Measurements from ENCODE around the gene TCEA2. TPM values are rescaled to one million over a fixed set of nuclear protein-coding genes. Genes with fewer than 3 reads are reported as not detected.

TCEA2 gene
- total RNA-seq, 1 donor from 2014 or later: 73.1 TPM

DNA sequence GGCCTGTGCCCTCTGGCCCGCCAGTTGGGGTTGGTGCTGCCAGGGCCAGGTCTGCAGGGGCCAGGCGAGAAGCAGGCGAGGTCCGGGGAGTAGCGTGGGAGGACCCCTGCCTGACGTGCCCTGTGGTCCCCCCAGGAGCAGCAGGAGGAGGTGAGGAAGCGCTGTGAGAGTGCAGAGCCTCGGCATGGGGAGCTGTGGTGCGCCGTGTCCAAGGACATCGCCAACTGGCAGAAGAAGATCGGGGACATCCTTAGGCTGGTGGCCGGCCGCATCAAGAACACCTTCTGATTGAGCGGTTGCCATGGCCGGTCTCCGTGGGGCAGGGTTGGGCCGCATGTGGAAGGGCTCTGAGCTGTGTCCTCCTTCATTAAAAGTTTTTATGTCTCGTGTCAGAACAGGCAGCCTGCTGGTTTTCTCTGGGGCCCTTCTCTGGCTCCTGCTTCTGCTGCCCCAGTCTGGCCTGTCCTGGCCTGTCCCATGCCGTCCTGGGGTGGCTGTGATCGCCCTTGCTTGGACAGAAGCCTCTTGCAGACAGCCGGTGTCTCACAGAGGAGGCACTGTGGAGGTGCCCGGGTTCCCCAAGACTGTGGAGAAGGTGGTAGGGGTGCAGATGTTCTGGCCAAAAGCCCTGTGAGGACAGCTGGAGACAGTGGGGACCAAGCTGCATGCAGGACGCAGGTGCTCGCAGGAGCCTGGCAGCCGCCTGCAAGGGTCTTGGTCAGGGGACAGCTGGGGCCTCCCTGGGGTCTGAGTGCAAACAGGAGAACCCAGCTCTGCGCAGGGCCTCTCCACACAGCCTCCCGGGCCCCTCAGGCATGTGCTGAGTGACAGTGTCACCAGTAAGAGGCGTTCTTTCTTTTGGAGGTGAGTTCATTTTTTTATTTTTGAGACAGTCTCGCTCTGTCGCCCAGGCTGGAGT is 30.0 kb upstream of the TCEA2 start:
- peaks cover 3% of the 10 kb centered on the region for H3K27me3 Mint-ChIP-seq (ENCODE audit: unreplicated experiment)
- no peak overlapping the region for H3K27ac Mint-ChIP-seq (ENCODE audit: unreplicated experiment)
- peaks cover 2% of the 10 kb centered on the region for H3K4me1 Mint-ChIP-seq (ENCODE audit: unreplicated experiment)
- H3K36me3 Mint-ChIP-seq (ENCODE audit: unreplicated experiment): peaks cover 30% of the 10 kb centered on the region
- DNase-seq (ENCODE audit: extremely low spot score, unreplicated experiment): no peak
- TF ChIP-seq, protein P1, sequence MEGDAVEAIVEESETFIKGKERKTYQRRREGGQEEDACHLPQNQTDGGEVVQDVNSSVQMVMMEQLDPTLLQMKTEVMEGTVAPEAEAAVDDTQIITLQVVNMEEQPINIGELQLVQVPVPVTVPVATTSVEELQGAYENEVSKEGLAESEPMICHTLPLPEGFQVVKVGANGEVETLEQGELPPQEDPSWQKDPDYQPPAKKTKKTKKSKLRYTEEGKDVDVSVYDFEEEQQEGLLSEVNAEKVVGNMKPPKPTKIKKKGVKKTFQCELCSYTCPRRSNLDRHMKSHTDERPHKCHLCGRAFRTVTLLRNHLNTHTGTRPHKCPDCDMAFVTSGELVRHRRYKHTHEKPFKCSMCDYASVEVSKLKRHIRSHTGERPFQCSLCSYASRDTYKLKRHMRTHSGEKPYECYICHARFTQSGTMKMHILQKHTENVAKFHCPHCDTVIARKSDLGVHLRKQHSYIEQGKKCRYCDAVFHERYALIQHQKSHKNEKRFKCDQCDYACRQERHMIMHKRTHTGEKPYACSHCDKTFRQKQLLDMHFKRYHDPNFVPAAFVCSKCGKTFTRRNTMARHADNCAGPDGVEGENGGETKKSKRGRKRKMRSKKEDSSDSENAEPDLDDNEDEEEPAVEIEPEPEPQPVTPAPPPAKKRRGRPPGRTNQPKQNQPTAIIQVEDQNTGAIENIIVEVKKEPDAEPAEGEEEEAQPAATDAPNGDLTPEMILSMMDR (IDR thresholded peaks at IDR 0.05): no peak
- no peaks in the 10 kb centered on the region for H3K9me3 Mint-ChIP-seq (ENCODE audit: unreplicated experiment)
- H3K4me3 Mint-ChIP-seq (ENCODE audit: unreplicated experiment): no peak overlapping the region

DNA sequence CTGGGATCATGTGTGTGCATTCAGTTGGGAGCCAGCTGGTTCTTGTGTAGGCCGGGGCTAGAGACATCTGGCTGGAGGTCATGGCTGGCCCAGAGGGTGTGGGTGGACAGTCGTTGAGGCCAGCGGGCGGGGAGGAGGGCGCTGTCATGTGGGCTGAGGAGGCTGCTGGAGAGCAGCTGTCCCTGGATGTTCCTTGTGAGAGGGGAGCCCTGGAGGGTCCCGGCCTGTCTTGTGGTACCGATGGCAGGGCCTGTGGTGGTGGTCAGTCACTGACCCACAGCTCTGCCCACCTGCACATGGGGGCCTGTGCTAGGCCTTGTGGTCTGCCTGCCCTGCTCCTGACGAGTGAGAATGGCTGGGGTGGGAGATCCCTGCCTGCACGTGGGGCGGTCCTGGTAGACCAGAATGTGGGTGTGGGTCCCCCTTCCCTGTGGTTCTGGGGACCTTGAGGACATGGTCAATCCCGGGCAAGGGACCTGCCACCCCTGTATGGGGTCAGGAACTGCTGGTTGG is 29.0 kb upstream of the TCEA2 start:
- Mint-ChIP-seq H3K4me1 (ENCODE audit: unreplicated experiment) (peaks cover 2% of the 10 kb centered on the region), H3K27me3 (ENCODE audit: unreplicated experiment) (peaks cover 3% of the 10 kb centered on the region), H3K36me3 (ENCODE audit: unreplicated experiment) (peaks cover 25% of the 10 kb centered on the region), H3K27ac (ENCODE audit: unreplicated experiment) (no peak overlapping the region), H3K9me3 (ENCODE audit: unreplicated experiment) (no peaks in the 10 kb centered on the region), H3K4me3 (ENCODE audit: unreplicated experiment) (no peak overlapping the region)
- TF ChIP-seq, protein P1 (IDR thresholded peaks at IDR 0.05): no peak
- DNase-seq (ENCODE audit: extremely low spot score, unreplicated experiment): no peak

DNA sequence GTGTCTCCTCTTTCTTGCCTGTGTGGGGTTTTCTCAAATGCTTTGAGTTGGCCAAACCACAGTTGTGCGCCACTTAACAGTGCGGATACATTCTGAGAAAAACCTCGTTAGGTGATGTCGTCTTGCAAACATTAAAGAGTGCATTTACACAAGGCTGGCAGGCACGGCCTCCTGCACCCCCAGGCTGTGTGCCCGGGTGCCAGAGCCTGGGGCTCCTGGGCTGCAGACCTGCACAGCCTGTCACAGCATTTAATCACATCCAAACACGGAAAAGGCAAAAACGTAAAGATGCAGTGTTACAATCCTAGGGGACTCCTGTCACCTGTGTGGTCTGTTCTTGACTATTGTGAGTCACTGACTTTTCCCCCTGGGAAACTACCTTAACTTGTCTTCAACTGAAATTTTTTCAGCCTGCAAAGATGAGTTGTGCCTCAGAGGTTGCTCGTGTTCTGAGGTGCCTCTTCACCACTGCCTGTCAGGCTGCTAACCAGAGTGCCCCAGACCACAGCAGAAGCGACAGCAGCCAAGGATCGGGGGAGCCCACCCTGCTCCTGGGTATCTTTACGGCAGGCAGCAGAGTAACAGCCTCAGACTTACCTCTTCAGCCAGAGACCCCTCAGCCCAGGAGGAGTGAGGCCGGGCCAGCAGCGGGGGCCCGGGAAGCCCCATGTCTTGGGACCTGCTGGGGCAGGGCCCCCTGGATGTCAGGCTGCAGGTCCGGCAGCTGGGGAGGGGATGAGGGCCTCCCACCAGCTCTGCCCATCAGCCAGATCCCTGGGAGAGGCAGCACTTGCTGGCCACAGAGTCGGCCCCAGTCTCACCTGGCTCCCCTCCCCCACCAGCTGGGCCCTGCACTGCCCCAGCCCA is 27.7 kb upstream of the TCEA2 start:
- no peaks in the 10 kb centered on the region for H3K9me3 Mint-ChIP-seq (ENCODE audit: unreplicated experiment)
- TF ChIP-seq, protein P1 (IDR thresholded peaks at IDR 0.05): no peak
- H3K27me3 Mint-ChIP-seq (ENCODE audit: unreplicated experiment): peaks cover 6% of the 10 kb centered on the region
- peaks cover 13% of the 10 kb centered on the region for H3K4me1 Mint-ChIP-seq (ENCODE audit: unreplicated experiment)
- peaks cover 19% of the 10 kb centered on the region for H3K36me3 Mint-ChIP-seq (ENCODE audit: unreplicated experiment)
- H3K27ac Mint-ChIP-seq (ENCODE audit: unreplicated experiment): no peak overlapping the region
- H3K4me3 Mint-ChIP-seq (ENCODE audit: unreplicated experiment): no peak overlapping the region
- no peak for DNase-seq (ENCODE audit: extremely low spot score, unreplicated experiment)

DNA sequence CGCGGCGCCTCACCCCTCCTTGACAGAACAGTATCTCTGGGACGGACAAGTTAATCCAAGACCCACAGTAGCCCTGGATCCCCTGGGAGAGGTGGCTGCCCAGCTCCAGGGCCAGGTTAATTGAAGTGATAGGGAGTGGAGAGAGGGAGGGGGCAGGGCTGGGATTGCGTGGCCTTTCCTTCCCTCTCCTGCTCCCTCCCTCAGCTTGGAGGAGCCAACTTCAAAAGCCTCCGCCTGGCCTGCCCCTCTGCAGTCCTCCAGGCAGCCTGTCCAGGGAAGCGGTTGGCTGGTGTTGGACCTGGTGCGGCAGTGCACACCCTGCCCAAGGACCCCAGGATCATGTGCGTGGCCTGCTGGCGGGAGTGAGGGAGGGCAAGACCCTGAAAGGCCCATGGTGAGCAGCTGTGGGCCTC is 27.1 kb upstream of the TCEA2 start, which contains the start of gene C20orf204:
TSS of gene C20orf204 (plus strand) at position 250 of the 413 bp plus-strand sequence. CDS start at position 392, 142 bp downstream.
- H3K36me3 Mint-ChIP-seq (ENCODE audit: unreplicated experiment): peaks cover 12% of the 10 kb centered on the region
- H3K9me3 Mint-ChIP-seq (ENCODE audit: unreplicated experiment): no peaks in the 10 kb centered on the region
- no peak for DNase-seq (ENCODE audit: extremely low spot score, unreplicated experiment)
- no peak within 1 kb of the TSS for H3K4me3 Mint-ChIP-seq (ENCODE audit: unreplicated experiment)
- TF ChIP-seq, protein P1 (IDR thresholded peaks at IDR 0.05): no peak
- H3K27ac Mint-ChIP-seq (ENCODE audit: unreplicated experiment): no peak within 1 kb of the TSS
- peaks cover 13% of the 10 kb centered on the region for H3K4me1 Mint-ChIP-seq (ENCODE audit: unreplicated experiment)
- H3K27me3 Mint-ChIP-seq (ENCODE audit: unreplicated experiment): peaks cover 7% of the 10 kb centered on the region
